ENCODE data around the gene ZNF444. TPM values are rescaled to one million over a fixed set of nuclear protein-coding genes. Genes with fewer than 3 reads are reported as not detected.

Gene ZNF444
- total and polyA plus RNA-seq, 9 of the 15 experiments (the other 6 are each of a cell fraction or from before 2014, with no cell fraction given), result 0.39 to 40.0 (median 6.9) TPM

GRCh38 chr19:56139847-56140582 is 1.1 kb upstream of the ZNF444 start (continued):
- TF ChIP-seq NFYB (IDR thresholded peaks at IDR 0.05; ENCODE audit: extremely low read depth, insufficient read length) (no peak), SREBF2 (CRISPR knock-in tag; IDR thresholded peaks at IDR 0.05) (no peak), CHD1 (IDR thresholded peaks at IDR 0.05; ENCODE audit: low read length) (peak; percentile 39), SMARCE1 (IDR thresholded peaks at IDR 0.05) (0 out of 2 replicates have a peak, but pooled peaks have one; percentile 29), HMGXB4 (CRISPR knock-in tag; IDR thresholded peaks at IDR 0.05) (no peak), ZNF830 (CRISPR knock-in tag; IDR thresholded peaks at IDR 0.05) (no peak), HNRNPLL (IDR thresholded peaks at IDR 0.05; ENCODE audit: low read depth, low read length, poor library complexity, severe bottlenecking) (no peak), TCF3 (CRISPR knock-in tag; IDR thresholded peaks at IDR 0.05) (peak; percentile 23; the same call in 1 of the 2 replicates)
